ENCODE data around the gene CYP4F22.

The CYP4F22 gene

DNA sequence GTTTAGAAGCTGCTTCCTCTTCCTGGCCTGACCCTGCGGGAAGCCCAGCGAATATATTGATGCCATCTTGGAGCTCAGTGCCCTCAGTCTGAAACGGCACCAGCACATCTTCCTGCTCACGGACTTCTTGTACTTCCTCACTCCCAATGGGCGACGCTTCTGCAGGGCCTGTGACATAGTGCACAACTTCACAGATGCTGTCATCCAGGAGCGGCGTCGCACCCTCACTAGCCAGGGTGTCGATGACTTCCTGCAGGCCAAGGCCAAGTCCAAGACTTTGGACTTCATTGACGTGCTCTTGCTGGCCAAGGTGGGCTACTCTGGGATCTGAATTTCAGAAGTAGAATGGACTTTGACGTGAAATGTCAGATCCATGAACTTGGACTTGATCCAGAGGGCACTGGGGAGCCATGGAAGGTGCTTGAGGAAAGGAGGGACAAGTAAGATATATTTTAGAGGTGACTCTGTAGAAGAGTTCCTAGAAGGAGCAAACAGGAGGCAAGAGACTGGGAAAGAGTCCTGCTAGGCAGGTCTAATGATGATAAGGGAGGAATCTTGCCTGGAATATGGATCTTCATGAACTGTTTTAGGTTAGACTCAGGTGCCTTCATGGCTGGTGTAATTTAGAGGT is 68.3 kb downstream of the CYP4F22 start:
- H3K4me3 ChIP-seq (replicated peaks; ENCODE audit: low read depth, low read length): no peak overlapping the region
- TF ChIP-seq, protein P1, sequence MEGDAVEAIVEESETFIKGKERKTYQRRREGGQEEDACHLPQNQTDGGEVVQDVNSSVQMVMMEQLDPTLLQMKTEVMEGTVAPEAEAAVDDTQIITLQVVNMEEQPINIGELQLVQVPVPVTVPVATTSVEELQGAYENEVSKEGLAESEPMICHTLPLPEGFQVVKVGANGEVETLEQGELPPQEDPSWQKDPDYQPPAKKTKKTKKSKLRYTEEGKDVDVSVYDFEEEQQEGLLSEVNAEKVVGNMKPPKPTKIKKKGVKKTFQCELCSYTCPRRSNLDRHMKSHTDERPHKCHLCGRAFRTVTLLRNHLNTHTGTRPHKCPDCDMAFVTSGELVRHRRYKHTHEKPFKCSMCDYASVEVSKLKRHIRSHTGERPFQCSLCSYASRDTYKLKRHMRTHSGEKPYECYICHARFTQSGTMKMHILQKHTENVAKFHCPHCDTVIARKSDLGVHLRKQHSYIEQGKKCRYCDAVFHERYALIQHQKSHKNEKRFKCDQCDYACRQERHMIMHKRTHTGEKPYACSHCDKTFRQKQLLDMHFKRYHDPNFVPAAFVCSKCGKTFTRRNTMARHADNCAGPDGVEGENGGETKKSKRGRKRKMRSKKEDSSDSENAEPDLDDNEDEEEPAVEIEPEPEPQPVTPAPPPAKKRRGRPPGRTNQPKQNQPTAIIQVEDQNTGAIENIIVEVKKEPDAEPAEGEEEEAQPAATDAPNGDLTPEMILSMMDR (IDR thresholded peaks at IDR 0.05; ENCODE audit: low read depth, low read length, missing control alignments): no peak
- no peak for DNase-seq (ENCODE audit: extremely low read depth, low read depth)

DNA sequence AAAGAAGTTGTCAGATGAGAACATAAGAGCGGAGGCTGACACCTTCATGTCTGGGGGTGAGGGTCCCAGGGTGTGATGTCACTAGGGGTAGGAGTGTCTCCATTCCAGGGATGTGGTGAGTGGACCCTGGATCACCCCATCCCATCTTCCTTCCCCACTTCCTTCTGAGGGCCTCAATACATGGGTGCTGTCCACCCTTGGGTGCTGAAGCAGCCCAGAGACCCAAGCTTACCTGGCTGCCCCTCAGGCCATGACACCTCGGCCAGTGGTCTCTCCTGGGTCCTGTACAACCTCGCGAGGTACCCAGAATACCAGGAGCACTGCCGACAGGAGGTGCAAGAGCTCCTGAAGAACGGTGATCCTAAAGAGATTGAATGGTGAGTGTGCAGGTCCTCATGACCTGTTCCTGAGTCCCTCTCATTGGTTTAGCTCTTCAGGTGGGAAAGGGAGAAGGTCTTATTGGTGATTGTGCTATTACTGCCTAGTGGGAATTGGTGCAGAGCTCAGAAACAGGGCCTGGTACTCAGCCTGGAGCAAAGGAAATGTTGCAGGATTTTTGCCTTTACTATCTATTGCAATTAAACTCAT is 69.0 kb downstream of the CYP4F22 start:
- TF ChIP-seq, protein P1 (IDR thresholded peaks at IDR 0.05; ENCODE audit: low read depth, low read length, missing control alignments): no peak
- no peak overlapping the region for H3K4me3 ChIP-seq (replicated peaks; ENCODE audit: low read depth, low read length)
- no peak for DNase-seq (ENCODE audit: extremely low read depth, low read depth)

DNA sequence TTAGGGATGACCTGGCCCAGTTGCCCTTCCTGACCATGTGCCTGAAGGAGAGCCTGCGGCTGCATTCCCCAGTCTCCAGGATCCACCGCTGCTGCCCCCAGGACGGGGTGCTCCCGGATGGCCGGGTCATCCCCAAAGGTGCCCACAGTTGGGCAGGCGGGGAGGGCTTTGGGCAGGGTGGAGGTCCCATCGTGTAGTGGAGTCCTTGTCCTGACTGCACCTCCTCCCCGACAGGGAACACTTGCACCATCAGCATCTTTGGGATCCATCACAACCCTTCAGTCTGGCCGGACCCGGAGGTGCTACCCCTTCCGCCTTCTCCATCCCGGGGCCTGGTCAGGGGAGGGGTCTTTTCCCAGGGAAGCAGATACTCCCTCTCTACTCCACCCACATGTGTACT is 75.0 kb downstream of the CYP4F22 start:
- TF ChIP-seq, protein P1 (IDR thresholded peaks at IDR 0.05; ENCODE audit: low read depth, low read length, missing control alignments): no peak
- H3K4me3 ChIP-seq (replicated peaks; ENCODE audit: low read depth, low read length): no peak overlapping the region
- no peak for DNase-seq (ENCODE audit: extremely low read depth, low read depth)

GRCh38 chr19:15584095-15584494 is 75.8 kb downstream of the CYP4F22 start:
- TF ChIP-seq, protein P1 (IDR thresholded peaks at IDR 0.05; ENCODE audit: low read depth, low read length, missing control alignments): no peak
- no peak overlapping the region for H3K4me3 ChIP-seq (replicated peaks; ENCODE audit: low read depth, low read length)
- DNase-seq (ENCODE audit: extremely low read depth, low read depth): no peak

GRCh38 chr19:15584541-15585115 is 76.3 kb downstream of the CYP4F22 start:
- no peak overlapping the region for H3K4me3 ChIP-seq (replicated peaks; ENCODE audit: low read depth, low read length)

DNA sequence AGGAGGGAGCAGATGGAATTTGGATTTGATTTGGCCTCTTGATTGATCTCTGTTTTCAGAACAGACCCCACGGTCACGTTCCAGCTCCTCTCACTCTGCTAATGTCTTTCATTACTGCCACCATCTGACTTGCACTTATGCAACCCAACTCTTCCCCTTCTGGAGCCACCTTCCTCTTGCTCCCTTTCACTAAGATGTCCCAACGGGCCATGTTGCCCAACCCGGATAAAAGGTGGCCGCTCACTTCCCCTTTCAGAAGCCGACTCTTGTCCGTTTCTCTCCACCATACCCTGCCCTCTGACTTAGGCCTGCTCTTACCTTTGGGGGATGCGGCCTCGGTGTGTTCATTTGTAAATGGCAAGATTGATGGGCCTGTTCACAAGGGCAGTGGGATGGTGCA is 79.3 kb downstream of the CYP4F22 start:
- TF ChIP-seq, protein P1 (IDR thresholded peaks at IDR 0.05; ENCODE audit: low read depth, low read length, missing control alignments): no peak
- H3K4me3 ChIP-seq (replicated peaks; ENCODE audit: low read depth, low read length): no peak overlapping the region
- DNase-seq (ENCODE audit: extremely low read depth, low read depth): no peak

More at GRCh38 chr19:15584541-15585115, 76.3 kb downstream of the CYP4F22 start:
- TF ChIP-seq, protein P1 (IDR thresholded peaks at IDR 0.05; ENCODE audit: low read depth, low read length, missing control alignments): peak; percentile 93
- peak; percentile 29 for DNase-seq (ENCODE audit: extremely low read depth, low read depth)

All from HFF-Myc (cell line).